A549 (cell line): ENCODE results near the gene NCOA1.

ENCODE experiments used
- EP300 ChIP-seq, 2 experiments: fragments of >200 bp; sonication (Bioruptor Twin); formaldehyde crosslinking; IDR thresholded peaks; 2 replicates in 1 of 2; 3 replicates in 1 of 2; pipeline ENCODE4 v1.6.1; 2016 to 2017
- FOSL2 ChIP-seq, 2 experiments: fragments of 450-650 bp in 1 of 2; fragments of >200 bp in 1 of 2; sonication (Bioruptor Twin) in 1 of 2; formaldehyde crosslinking; IDR thresholded peaks; 2 replicates each; pipeline versions ENCODE4 v1.5.0 to v1.6.1; 2016 to 2020; ENCODE audit warnings: mild to moderate bottlenecking in 1 of 2, moderate library complexity in 1 of 2
- GATA3 ChIP-seq: IDR thresholded peaks from 2 replicates; pipeline ENCODE4 v1.6.1; 2012; ENCODE audit warnings: borderline replicate concordance
- MYC ChIP-seq: IDR thresholded peaks from 2 replicates; pipeline ENCODE4 v1.6.1; 2012; ENCODE audit warnings: mild to moderate bottlenecking, inconsistent platforms, low read length, improper control_type of control experiment, borderline replicate concordance
- PHF8 ChIP-seq: fragments of 200-600 bp; sonication (generic); IDR thresholded peaks from 2 replicates; pipeline ENCODE4 v1.6.1; 2016; ENCODE audit warnings: low read depth, mild to moderate bottlenecking, antibody characterized with exemption, moderate library complexity, borderline replicate concordance
- POLR2A ChIP-seq: IDR thresholded peaks from 2 replicates; pipeline ENCODE4 v1.6.1; 2012; ENCODE audit warnings: mild to moderate bottlenecking, low read length
- POLR2AphosphoS2 ChIP-seq: conservative IDR thresholded peaks from 2 replicates; pipeline ENCODE4 v1.6.1; 2012; ENCODE audit warnings: low read length, improper control_type of control experiment, inconsistent platforms
- SMC3 ChIP-seq: fragments of >200 bp; sonication (Bioruptor Twin); formaldehyde crosslinking; IDR thresholded peaks from 3 replicates; pipeline ENCODE4 v1.6.1; 2018; ENCODE audit warnings: inconsistent platforms
- SREBF2 ChIP-seq: fragments of 450-650 bp; IDR thresholded peaks from 2 replicates; pipeline ENCODE4 v1.6.1; 2014; ENCODE audit warnings: mild to moderate bottlenecking, moderate library complexity
- TF ChIP-seq, protein P1 (sequence below): fragments of >200 bp; sonication (Bioruptor Twin); formaldehyde crosslinking; IDR thresholded peaks from 3 replicates; pipeline ENCODE4 v1.5.1; 2016
- TF ChIP-seq, protein P2 (sequence below): fragments of 450-650 bp; IDR thresholded peaks from 2 replicates; pipeline ENCODE4 v1.6.1; 2014; ENCODE audit warnings: antibody characterized with exemption
- TF ChIP-seq, protein P3 (sequence below): fragments of 150-350 bp; IDR thresholded peaks from 2 replicates; pipeline ENCODE4 v1.6.1; 2014; ENCODE audit warnings: low read depth, mild to moderate bottlenecking, low read length

DNA sequence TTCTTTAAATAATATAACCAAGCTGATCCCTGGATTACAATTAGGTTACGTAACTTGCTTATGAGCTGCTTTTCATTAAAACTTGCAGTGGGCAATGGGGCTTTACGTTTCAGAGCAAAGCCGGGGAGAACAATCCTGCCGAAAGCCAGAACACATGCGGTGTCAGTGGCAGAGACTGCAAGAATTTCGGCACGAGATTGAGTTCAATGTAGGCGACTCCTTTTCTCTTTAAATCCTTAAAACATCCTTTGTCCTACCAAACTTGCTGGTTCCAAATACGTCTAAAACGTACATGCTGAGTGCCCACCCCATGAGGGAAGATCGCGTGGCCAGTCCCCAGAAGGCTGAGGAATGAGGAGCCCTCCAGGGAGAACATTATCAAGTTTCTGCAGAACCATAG is 36.8 kb upstream of the NCOA1 start:
- TF ChIP-seq FOSL2 (IDR thresholded peaks at IDR 0.05) (no peak), FOSL2 (CRISPR knock-in tag; IDR thresholded peaks at IDR 0.05) (no peak), POLR2A (no peak), SMC3 (no peak), EP300 (IDR thresholded peaks at IDR 0.05) (no peak), PHF8 (no peak), SREBF2 (no peak), POLR2AphosphoS2 (no peak), MYC (no peak), GATA3 (no peak)
- TF ChIP-seq, protein P1, sequence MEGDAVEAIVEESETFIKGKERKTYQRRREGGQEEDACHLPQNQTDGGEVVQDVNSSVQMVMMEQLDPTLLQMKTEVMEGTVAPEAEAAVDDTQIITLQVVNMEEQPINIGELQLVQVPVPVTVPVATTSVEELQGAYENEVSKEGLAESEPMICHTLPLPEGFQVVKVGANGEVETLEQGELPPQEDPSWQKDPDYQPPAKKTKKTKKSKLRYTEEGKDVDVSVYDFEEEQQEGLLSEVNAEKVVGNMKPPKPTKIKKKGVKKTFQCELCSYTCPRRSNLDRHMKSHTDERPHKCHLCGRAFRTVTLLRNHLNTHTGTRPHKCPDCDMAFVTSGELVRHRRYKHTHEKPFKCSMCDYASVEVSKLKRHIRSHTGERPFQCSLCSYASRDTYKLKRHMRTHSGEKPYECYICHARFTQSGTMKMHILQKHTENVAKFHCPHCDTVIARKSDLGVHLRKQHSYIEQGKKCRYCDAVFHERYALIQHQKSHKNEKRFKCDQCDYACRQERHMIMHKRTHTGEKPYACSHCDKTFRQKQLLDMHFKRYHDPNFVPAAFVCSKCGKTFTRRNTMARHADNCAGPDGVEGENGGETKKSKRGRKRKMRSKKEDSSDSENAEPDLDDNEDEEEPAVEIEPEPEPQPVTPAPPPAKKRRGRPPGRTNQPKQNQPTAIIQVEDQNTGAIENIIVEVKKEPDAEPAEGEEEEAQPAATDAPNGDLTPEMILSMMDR, result no peak
- TF ChIP-seq, protein P2, sequence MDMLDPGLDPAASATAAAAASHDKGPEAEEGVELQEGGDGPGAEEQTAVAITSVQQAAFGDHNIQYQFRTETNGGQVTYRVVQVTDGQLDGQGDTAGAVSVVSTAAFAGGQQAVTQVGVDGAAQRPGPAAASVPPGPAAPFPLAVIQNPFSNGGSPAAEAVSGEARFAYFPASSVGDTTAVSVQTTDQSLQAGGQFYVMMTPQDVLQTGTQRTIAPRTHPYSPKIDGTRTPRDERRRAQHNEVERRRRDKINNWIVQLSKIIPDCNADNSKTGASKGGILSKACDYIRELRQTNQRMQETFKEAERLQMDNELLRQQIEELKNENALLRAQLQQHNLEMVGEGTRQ, result no peak
- TF ChIP-seq, protein P3, sequence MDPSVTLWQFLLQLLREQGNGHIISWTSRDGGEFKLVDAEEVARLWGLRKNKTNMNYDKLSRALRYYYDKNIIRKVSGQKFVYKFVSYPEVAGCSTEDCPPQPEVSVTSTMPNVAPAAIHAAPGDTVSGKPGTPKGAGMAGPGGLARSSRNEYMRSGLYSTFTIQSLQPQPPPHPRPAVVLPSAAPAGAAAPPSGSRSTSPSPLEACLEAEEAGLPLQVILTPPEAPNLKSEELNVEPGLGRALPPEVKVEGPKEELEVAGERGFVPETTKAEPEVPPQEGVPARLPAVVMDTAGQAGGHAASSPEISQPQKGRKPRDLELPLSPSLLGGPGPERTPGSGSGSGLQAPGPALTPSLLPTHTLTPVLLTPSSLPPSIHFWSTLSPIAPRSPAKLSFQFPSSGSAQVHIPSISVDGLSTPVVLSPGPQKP, result no peak
